Activated CD4-positive, alpha-beta T cell treated with anti-CD3 and anti-CD28 coated beads, Interleukin-2, amount 10 ng/mL, durations not matched to agents 7 days and 5 days (primary cell): ENCODE data around the gene TRMT112. TPM values are rescaled to one million over a fixed set of nuclear protein-coding genes. Genes with fewer than 3 reads are reported as not detected.

ENCODE experiments used
- CTCF ChIA-PET: fragments of 350-600 bp; sonication (Branson Sonifier 250); formaldehyde crosslinking; loops from one replicate; lab custom pipeline; 2021; ENCODE audit warnings: antibody characterized with exemption; lab: Charles Lee
- POLR2A ChIA-PET: fragments of 350-600 bp; sonication (Branson Sonifier 250); formaldehyde crosslinking; loops from one replicate; lab custom pipeline; 2021; ENCODE audit warnings: antibody characterized with exemption; lab: Charles Lee
- DNase-seq: peaks from one replicate; pipeline ENCODE4 v3.0.0-alpha.2; 2020
- H3K27ac Mint-ChIP-seq: one replicate; pipeline ENCODE4 v1.8.0; 2021; ENCODE audit warnings: mild to moderate bottlenecking, moderate library complexity, mixed read lengths
- H3K27me3 Mint-ChIP-seq: one replicate; pipeline ENCODE4 v1.8.0; 2021; ENCODE audit warnings: mixed read lengths
- H3K36me3 Mint-ChIP-seq: one replicate; pipeline ENCODE4 v1.8.0; 2021; ENCODE audit warnings: low read depth, mixed read lengths
- H3K4me1 Mint-ChIP-seq: one replicate; pipeline ENCODE4 v1.8.0; 2021; ENCODE audit warnings: mixed read lengths
- H3K4me3 Mint-ChIP-seq: one replicate; pipeline ENCODE4 v1.8.0; 2021; ENCODE audit warnings: mild to moderate bottlenecking, moderate library complexity, mixed read lengths
- H3K9me3 Mint-ChIP-seq: one replicate; pipeline ENCODE4 v1.8.0; 2021; ENCODE audit warnings: mixed read lengths
- total RNA-seq, 2 experiments: library from RNA; stranded (reverse); gene quantifications; one replicate each; pipeline ENCODE4 v1.2.3, GENCODE V29; 2021

Gene TRMT112
- total RNA-seq, 2 experiments from 2014 or later = 160 to 171 TPM

- Mint-ChIP-seq H3K4me3 (no peak overlapping the region), H3K9me3 (no peaks in the 10 kb centered on the region), H3K36me3 (peaks cover 14% of the 10 kb centered on the region), H3K4me1 (peaks cover 11% of the 10 kb centered on the region), H3K27ac (peak overlapping the region; percentile 61), H3K27me3 (no peaks in the 10 kb centered on the region)
- no peak for DNase-seq
- ChIA-PET CTCF (interaction anchor here (1.2 to 4.1 kb wide), 3 partner anchors 10 to 16 kb away, joined by 3 to 17 read pairs (median 10); no protein-coding TSS in a partner anchor), POLR2A (no interaction called here)
Observed at GRCh38 chr11:64347193-64347867, 30.0 kb upstream of the TRMT112 start.

- ChIA-PET CTCF (interaction anchor here (0.9 to 3.5 kb wide), 5 partner anchors 8 to 40 kb away, joined by 3 to 15 read pairs (median 6); partner anchors contain the start of genes PRDX5 and TRMT112), POLR2A (no interaction called here)
- H3K36me3 Mint-ChIP-seq = peaks cover 21% of the 10 kb centered on the region
- no peak overlapping the region for H3K4me3 Mint-ChIP-seq
- no peaks in the 10 kb centered on the region for H3K9me3 Mint-ChIP-seq
- H3K27me3 Mint-ChIP-seq = no peaks in the 10 kb centered on the region
- H3K4me1 Mint-ChIP-seq = peaks cover 27% of the 10 kb centered on the region
- DNase-seq = no peak
- no peak overlapping the region for H3K27ac Mint-ChIP-seq
Observed at GRCh38 chr11:64344787-64345186, 27.4 kb upstream of the TRMT112 start.

- no peak overlapping the region for H3K27ac Mint-ChIP-seq
- H3K36me3 Mint-ChIP-seq = peaks cover 19% of the 10 kb centered on the region
- H3K4me3 Mint-ChIP-seq = no peak overlapping the region
- ChIA-PET POLR2A (no interaction called here), CTCF (interaction anchor here (0.7 to 3.5 kb wide), 7 partner anchors 9 to 91 kb away, joined by 3 to 29 read pairs (median 6); partner anchors contain the start of genes PRDX5 and TRMT112)
- DNase-seq = no peak
- H3K27me3 Mint-ChIP-seq = no peaks in the 10 kb centered on the region
- no peaks in the 10 kb centered on the region for H3K9me3 Mint-ChIP-seq
- peaks cover 36% of the 10 kb centered on the region for H3K4me1 Mint-ChIP-seq
Observed at GRCh38 chr11:64343767-64344559, 26.6 kb upstream of the TRMT112 start.

- POLR2A ChIA-PET = no interaction called here
- Mint-ChIP-seq H3K9me3 (no peaks in the 10 kb centered on the region), H3K36me3 (peaks cover 21% of the 10 kb centered on the region), H3K4me3 (peak overlapping the region; percentile 44), H3K27me3 (no peaks in the 10 kb centered on the region), H3K4me1 (peaks cover 43% of the 10 kb centered on the region), H3K27ac (no peak overlapping the region)
- no peak for DNase-seq
- CTCF ChIA-PET = interaction anchor here (0.7 to 3.5 kb wide), 12 partner anchors 8 to 400 kb away, joined by 3 to 29 read pairs (median 8); partner anchors contain the start of genes ESRRA, PRDX5, RPS6KA4 and TRMT112
Observed at GRCh38 chr11:64342869-64343745, 25.7 kb upstream of the TRMT112 start.

- Mint-ChIP-seq H3K4me3 (peak overlapping the region; percentile 84), H3K9me3 (no peaks in the 10 kb centered on the region), H3K27me3 (no peaks in the 10 kb centered on the region), H3K27ac (no peak overlapping the region), H3K36me3 (peaks cover 27% of the 10 kb centered on the region), H3K4me1 (peaks cover 53% of the 10 kb centered on the region)
- ChIA-PET CTCF (interaction anchor here (0.7 to 3.5 kb wide), 13 partner anchors 9 to 401 kb away, joined by 3 to 29 read pairs (median 7); partner anchors contain the start of genes ESRRA, PRDX5, RPS6KA4 and TRMT112), POLR2A (no interaction called here)
- peak; percentile 93 for DNase-seq
Observed at GRCh38 chr11:64341851-64342791, 24.8 kb upstream of the TRMT112 start.

- H3K27me3 Mint-ChIP-seq = no peaks in the 10 kb centered on the region
- H3K27ac Mint-ChIP-seq = no peak overlapping the region
- peaks cover 53% of the 10 kb centered on the region for H3K4me1 Mint-ChIP-seq
- no peaks in the 10 kb centered on the region for H3K9me3 Mint-ChIP-seq
- H3K36me3 Mint-ChIP-seq = peaks cover 27% of the 10 kb centered on the region
- ChIA-PET POLR2A (no interaction called here), CTCF (interaction anchor here (0.5 to 3.5 kb wide), 11 partner anchors 9 to 556 kb away, joined by 3 to 29 read pairs (median 10); partner anchors contain the start of genes ESRRA, PRDX5, RPS6KA4 and TRMT112)
- peak overlapping the region; percentile 84 for H3K4me3 Mint-ChIP-seq
- DNase-seq = no peak
Observed at GRCh38 chr11:64341429-64341828, 24.1 kb upstream of the TRMT112 start.

- peak; percentile 76 for DNase-seq
- CTCF ChIA-PET = interaction anchor here (0.5 to 3.5 kb wide), 7 partner anchors 9 to 555 kb away, joined by 5 to 29 read pairs (median 11); partner anchors contain the start of genes ESRRA, PRDX5, RPS6KA4 and TRMT112
- Mint-ChIP-seq H3K27ac (peak overlapping the region; percentile 92), H3K27me3 (no peaks in the 10 kb centered on the region), H3K9me3 (no peaks in the 10 kb centered on the region), H3K4me1 (peaks cover 48% of the 10 kb centered on the region), H3K4me3 (peak overlapping the region; percentile 84), H3K36me3 (peaks cover 27% of the 10 kb centered on the region)
- POLR2A ChIA-PET = no interaction called here
Observed at GRCh38 chr11:64340671-64341335, 23.4 kb upstream of the TRMT112 start.

- ChIA-PET POLR2A (interaction anchor here (0.6 to 0.7 kb wide), 2 partner anchors 8 to 70 kb away, joined by 3 to 4 read pairs; no protein-coding TSS in a partner anchor), CTCF (interaction anchor here (0.7 to 1.1 kb wide), 2 partner anchors 8 to 18 kb away, joined by 3 to 5 read pairs; no protein-coding TSS in a partner anchor)
- Mint-ChIP-seq H3K4me1 (peaks cover 48% of the 10 kb centered on the region), H3K4me3 (peak within 1 kb of the TSS; percentile 84), H3K27ac (peak within 1 kb of the TSS; percentile 92), H3K36me3 (peaks cover 23% of the 10 kb centered on the region), H3K27me3 (no peaks in the 10 kb centered on the region), H3K9me3 (no peaks in the 10 kb centered on the region)
- peak; percentile 91 for DNase-seq
Observed at GRCh38 chr11:64339754-64340408, 22.5 kb upstream of the TRMT112 start, which contains the start of gene CCDC88B. CCDC88B (plus strand) TSS chr11:64340204; CDS start chr11:64340267, 63 bp downstream.

- Mint-ChIP-seq H3K27me3 (no peaks in the 10 kb centered on the region), H3K9me3 (no peaks in the 10 kb centered on the region), H3K27ac (peak overlapping the region; percentile 92), H3K4me1 (peaks cover 49% of the 10 kb centered on the region), H3K4me3 (peak overlapping the region; percentile 84), H3K36me3 (peaks cover 23% of the 10 kb centered on the region)
- ChIA-PET POLR2A (no interaction called here), CTCF (interaction anchor here (0.7 to 1.1 kb wide), 2 partner anchors 8 to 18 kb away, joined by 3 to 5 read pairs; no protein-coding TSS in a partner anchor)
- DNase-seq = no peak
Observed at GRCh38 chr11:64339286-64339685, 21.9 kb upstream of the TRMT112 start.

GRCh38 chr11:64338716-64339115, 21.4 kb upstream of the TRMT112 start:
- H3K27ac Mint-ChIP-seq = peak overlapping the region; percentile 92
- H3K36me3 Mint-ChIP-seq = peaks cover 24% of the 10 kb centered on the region

More at GRCh38 chr11:64338716-64339115, 21.4 kb upstream of the TRMT112 start:
- no peaks in the 10 kb centered on the region for H3K27me3 Mint-ChIP-seq
- DNase-seq = no peak
- no peaks in the 10 kb centered on the region for H3K9me3 Mint-ChIP-seq
- POLR2A ChIA-PET = no interaction called here
- peak overlapping the region; percentile 84 for H3K4me3 Mint-ChIP-seq
- peaks cover 49% of the 10 kb centered on the region for H3K4me1 Mint-ChIP-seq
- CTCF ChIA-PET = interaction anchor here (0.7 to 0.8 kb wide), 2 partner anchors 21 to 54 kb away, joined by 3 read pairs; partner anchors contain the start of genes BAD, PRDX5 and TRMT112
